ENCODE measurements around the gene SLC26A2. TPM values are rescaled to one million over a fixed set of nuclear protein-coding genes. Genes with fewer than 3 reads are reported as not detected.

The SLC26A2 gene
- total and polyA plus RNA-seq, 12 donors = 1.3 to 9.6 (median 5.4) TPM

DNA sequence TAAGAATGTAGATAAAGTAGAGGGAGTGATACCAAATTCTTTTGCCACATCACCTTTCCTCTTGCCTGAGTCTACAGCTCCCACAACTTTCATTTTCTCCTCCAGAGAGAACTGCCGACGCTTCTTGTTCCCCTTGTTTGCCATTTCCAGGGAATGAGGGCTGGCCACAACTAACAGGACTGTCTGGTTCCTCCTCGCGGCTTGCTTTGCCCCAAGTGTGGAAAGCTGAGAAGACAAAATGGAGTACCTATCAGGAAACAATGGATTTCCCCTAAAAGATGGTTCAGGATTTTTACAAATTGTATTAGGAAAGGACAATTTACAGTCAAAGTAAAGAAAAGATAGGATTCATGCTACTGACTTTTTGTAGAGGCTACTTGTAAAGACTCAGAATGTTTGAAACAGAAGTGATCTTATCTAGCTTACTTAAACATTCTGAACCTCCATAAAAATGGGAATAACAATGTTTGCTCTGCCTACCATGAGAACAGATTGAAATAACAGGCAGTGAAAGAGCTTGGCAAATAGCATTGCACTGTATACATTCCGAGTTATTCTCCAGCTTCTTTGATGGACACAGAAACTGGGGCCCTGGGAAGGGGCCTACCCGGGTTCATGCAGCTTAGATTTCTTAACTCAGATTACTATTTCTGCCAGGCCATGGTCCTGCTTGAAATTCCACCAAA is 35.8 kb downstream of the SLC26A2 start:
- Histone ChIP-seq H3K27me3 (no peaks in the 10 kb centered on the region), H3K4me3 (no peak overlapping the region), H3K36me3 (peaks cover 0 to 30% (median 6%) of the 10 kb centered on the region in 9 donors), H3K9me3 (no peaks in the 10 kb centered on the region), H3K27ac (no peak overlapping the region), H3K4me1 (peaks cover under 1 to 32% (median 17%) of the 10 kb centered on the region in 9 donors)
- DNase-seq = no peak
- WGBS, 2 donors = 91 to 93% methylated on average over 6 of the region's 6 CpGs
- no peak for TF ChIP-seq CTCF (IDR thresholded peaks at IDR 0.05)
- no peak for ATAC-seq
- intact Hi-C loops (cut with DNase I) = loop anchor here in 1 of 10 donors (10.0 kb wide), 1 partner anchor 162 kb away; no protein-coding TSS in a partner anchor

GRCh38 chr5:149998281-149998680 is 37.7 kb downstream of the SLC26A2 start:
- 97 to 99% methylated on average over 3 of the region's 3 CpGs for WGBS, 2 donors
- DNase-seq (no peak), ATAC-seq (no peak)
- H3K9me3 ChIP-seq = no peaks in the 10 kb centered on the region
- no peak overlapping the region for H3K4me3 ChIP-seq
- intact Hi-C loops (cut with DNase I) = loop anchor here in 1 of 10 donors (10.0 kb wide), 1 partner anchor 163 kb away; no protein-coding TSS in a partner anchor
- no peak overlapping the region for H3K27ac ChIP-seq
- peaks cover 0 to 30% (median 6%) of the 10 kb centered on the region in 9 donors for H3K36me3 ChIP-seq
- H3K27me3 ChIP-seq = no peaks in the 10 kb centered on the region
- peaks cover 7 to 46% (median 36%) of the 10 kb centered on the region in 9 donors for H3K4me1 ChIP-seq
- TF ChIP-seq CTCF (IDR thresholded peaks at IDR 0.05) = no peak

DNA sequence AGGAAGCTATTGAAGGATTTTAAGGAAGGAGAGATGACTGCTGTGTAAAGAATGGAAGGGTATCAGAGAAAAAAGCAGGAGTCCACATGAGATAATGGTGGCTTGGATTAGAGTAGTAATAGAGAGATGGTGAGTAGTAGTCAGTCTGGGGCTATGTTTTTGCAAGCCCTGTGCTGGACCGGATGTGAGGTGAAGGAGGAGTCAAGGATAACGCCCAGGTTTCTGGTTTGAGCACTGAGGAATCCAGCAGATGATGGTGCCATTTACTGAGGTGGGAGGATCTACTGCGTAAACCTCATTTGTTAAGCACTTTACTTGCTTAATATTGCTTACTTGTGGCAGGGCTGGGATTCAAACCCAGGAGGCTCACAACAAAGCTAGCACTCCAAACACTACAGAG is 38.8 kb downstream of the SLC26A2 start:
- 75 to 76% methylated on average over 3 of the region's 3 CpGs for WGBS, 2 donors

GRCh38 chr5:149999866-150000255 is 39.3 kb downstream of the SLC26A2 start:
- intact Hi-C loops (cut with DNase I) = loop anchor here in 1 of 10 donors (10.0 kb wide), 1 partner anchor 165 kb away; no protein-coding TSS in a partner anchor
- peaks cover 7 to 45% (median 35%) of the 10 kb centered on the region in 9 donors for H3K4me1 ChIP-seq
- no peak for ATAC-seq
- peak overlapping the region; percentile 72 to 100 (median 98) for H3K4me3 ChIP-seq
- TF ChIP-seq CTCF (IDR thresholded peaks at IDR 0.05) = no peak
- no peaks in the 10 kb centered on the region for H3K27me3 ChIP-seq
- no peaks in the 10 kb centered on the region for H3K9me3 ChIP-seq
- H3K36me3 ChIP-seq = peaks cover 0 to 39% (median 6%) of the 10 kb centered on the region in 9 donors
- 9 to 15% methylated on average over 7 of the region's 7 CpGs for WGBS, 2 donors
- peak overlapping the region; percentile 83 to 97 (median 95) for H3K27ac ChIP-seq
- no peak for DNase-seq

More for the DNA sequence above, 38.8 kb downstream of the SLC26A2 start:
- no peak for ATAC-seq
- H3K27ac ChIP-seq = peak overlapping the region in 6 of 10 donors; percentile 91 to 97 (median 96)
- no peak for TF ChIP-seq CTCF (IDR thresholded peaks at IDR 0.05)
- no peak for DNase-seq
- peak overlapping the region in 8 of 10 donors; percentile 72 to 100 (median 96) for H3K4me3 ChIP-seq
- peaks cover 0 to 39% (median 6%) of the 10 kb centered on the region in 9 donors for H3K36me3 ChIP-seq
- H3K4me1 ChIP-seq = peaks cover 7 to 45% (median 36%) of the 10 kb centered on the region in 9 donors
- intact Hi-C loops (cut with DNase I) = loop anchor here in 1 of 10 donors (10.0 kb wide), 1 partner anchor 165 kb away; no protein-coding TSS in a partner anchor
- no peaks in the 10 kb centered on the region for H3K9me3 ChIP-seq
- no peaks in the 10 kb centered on the region for H3K27me3 ChIP-seq
